Spleen (tissue), 7 donors: ENCODE data around the gene ARMC6.

ENCODE experiments used
- POLR2A ChIP-seq, 3 donors: fragments of 450-650 bp; IDR thresholded peaks; one replicate each; pipeline ENCODE4 v1.5.1; 2017; ENCODE audit warnings: antibody characterized with exemption in 3 of 3, mild to moderate bottlenecking in 1 of 3
- TF ChIP-seq, protein P1 (sequence below), 11 experiments: fragments of 200-600 bp in 7 of 11; fragments of 450-650 bp in 4 of 11; sonication (generic) in 4 of 11; IDR thresholded peaks in 8 of 11; conservative IDR thresholded peaks in 3 of 11; 1 replicate in 7 of 11; 2 replicates in 4 of 11; pipeline versions ENCODE4 v1.4.0 to v1.8.0; 2016 to 2021; ENCODE audit warnings: antibody characterized with exemption in 11 of 11, inconsistent platforms in 4 of 11, mild to moderate bottlenecking in 1 of 11
- donor health status: DM: no; HTN: no; CAD: no; lungs with moderate emphysema.
- donor health status: DM: no; HTN: no; CAD: no.
- donor health status: DM: no; HTN: no; CAD: no.

DNA sequence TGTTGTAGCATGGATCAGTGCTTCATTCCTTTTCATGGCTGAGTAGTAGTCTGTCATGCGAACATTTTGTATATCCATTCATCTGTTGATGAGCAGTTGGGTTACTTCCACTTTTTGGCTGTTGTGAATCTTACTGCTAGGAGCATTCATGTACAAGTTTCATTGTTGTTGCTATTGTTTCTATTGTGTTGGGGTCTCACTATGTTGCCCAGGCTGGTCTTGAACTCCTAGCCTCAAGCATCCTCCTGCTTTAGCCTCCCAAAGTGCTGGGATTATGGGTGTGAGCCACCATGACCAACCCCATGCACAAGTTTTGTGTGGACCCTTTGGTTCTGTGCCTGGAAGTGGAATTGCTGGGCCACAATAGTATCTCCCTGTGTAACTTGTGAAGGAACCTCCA, 46.2 kb downstream of the ARMC6 start:
- TF ChIP-seq, protein P1, sequence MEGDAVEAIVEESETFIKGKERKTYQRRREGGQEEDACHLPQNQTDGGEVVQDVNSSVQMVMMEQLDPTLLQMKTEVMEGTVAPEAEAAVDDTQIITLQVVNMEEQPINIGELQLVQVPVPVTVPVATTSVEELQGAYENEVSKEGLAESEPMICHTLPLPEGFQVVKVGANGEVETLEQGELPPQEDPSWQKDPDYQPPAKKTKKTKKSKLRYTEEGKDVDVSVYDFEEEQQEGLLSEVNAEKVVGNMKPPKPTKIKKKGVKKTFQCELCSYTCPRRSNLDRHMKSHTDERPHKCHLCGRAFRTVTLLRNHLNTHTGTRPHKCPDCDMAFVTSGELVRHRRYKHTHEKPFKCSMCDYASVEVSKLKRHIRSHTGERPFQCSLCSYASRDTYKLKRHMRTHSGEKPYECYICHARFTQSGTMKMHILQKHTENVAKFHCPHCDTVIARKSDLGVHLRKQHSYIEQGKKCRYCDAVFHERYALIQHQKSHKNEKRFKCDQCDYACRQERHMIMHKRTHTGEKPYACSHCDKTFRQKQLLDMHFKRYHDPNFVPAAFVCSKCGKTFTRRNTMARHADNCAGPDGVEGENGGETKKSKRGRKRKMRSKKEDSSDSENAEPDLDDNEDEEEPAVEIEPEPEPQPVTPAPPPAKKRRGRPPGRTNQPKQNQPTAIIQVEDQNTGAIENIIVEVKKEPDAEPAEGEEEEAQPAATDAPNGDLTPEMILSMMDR (IDR thresholded peaks at IDR 0.05 in 8 of 11, conservative IDR thresholded peaks at IDR 0.05 in 3 of 11), result no peak
- TF ChIP-seq POLR2A (IDR thresholded peaks at IDR 0.05), result no peak
